GM20000 (cell line): Measurements from ENCODE around the gene C5orf58.
A peak's percentile ranks its signal among the peaks of the same experiment; 100 is the strongest.

Experiments used
- DNase-seq: peaks from one replicate; pipeline ENCODE4 v3.0.0; 2012; ENCODE audit warnings: low spot score
- CTCF ChIP-seq: IDR thresholded peaks from 2 replicates; pipeline ENCODE4 v1.5.1; 2012; ENCODE audit warnings: mild to moderate bottlenecking, control low read depth; ENCODE audit errors: extremely low read depth, missing control alignments

Gene C5orf58

GRCh38 chr5:170232786-170233185, at the start of gene C5orf58:
Gene C5orf58 (plus strand): TSS chr5:170232985. CDS start chr5:170234977, 1,992 bp downstream.
- no peak for TF ChIP-seq CTCF
- no peak for DNase-seq

GRCh38 chr5:170183816-170184687, 48.7 kb upstream of the C5orf58 start:
- DNase-seq, result peak; percentile 60

GRCh38 chr5:170184737-170185136, 48.0 kb upstream of the C5orf58 start:
- DNase-seq, result no peak
- TF ChIP-seq CTCF, result no peak

More at GRCh38 chr5:170183816-170184687, 48.7 kb upstream of the C5orf58 start:
- TF ChIP-seq CTCF, result peak; percentile 73

GRCh38 chr5:170186156-170186555, 46.6 kb upstream of the C5orf58 start:
- no peak for DNase-seq
- TF ChIP-seq CTCF, result no peak

- no peak for TF ChIP-seq CTCF
- DNase-seq, result no peak
Measured at GRCh38 chr5:170186856-170187255, 45.9 kb upstream of the C5orf58 start.

GRCh38 chr5:170190436-170191134, 42.2 kb upstream of the C5orf58 start:
- no peak for DNase-seq
- TF ChIP-seq CTCF, result no peak

GRCh38 chr5:170192829-170193228, 40.0 kb upstream of the C5orf58 start:
- TF ChIP-seq CTCF, result no peak
- DNase-seq, result no peak
